Cardiac muscle cell (in vitro differentiated cells and primary cell): ENCODE measurements around the gene GMPPB. TPM values are rescaled to one million over a fixed set of nuclear protein-coding genes. Genes with fewer than 3 reads are reported as not detected.

Experiments
- DNase-seq, 2 donors: peaks; one replicate each; pipeline versions ENCODE4 v3.0.0 to v3.0.0-alpha.2; 2010 to 2017; ENCODE audit warnings: low read depth in 1 of 2, low spot score in 1 of 2
- H3K27ac ChIP-seq: fragments of 200-600 bp; sonication (generic); 2 replicates; pipeline ENCODE4 v1.5.1; 2016
- H3K27me3 ChIP-seq: fragments of 200-600 bp; sonication (generic); 2 replicates; pipeline ENCODE4 v1.6.0; 2016; ENCODE audit warnings: control low read depth
- H3K36me3 ChIP-seq: fragments of 200-600 bp; sonication (generic); 2 replicates; pipeline ENCODE4 v1.5.1; 2016; ENCODE audit warnings: control low read depth
- H3K4me1 ChIP-seq: fragments of 200-600 bp; sonication (generic); 2 replicates; pipeline ENCODE4 v1.8.1; 2017; ENCODE audit warnings: low read depth, mild to moderate bottlenecking, mixed run types
- H3K4me3 ChIP-seq: fragments of 200-600 bp; sonication (generic); 2 replicates; pipeline ENCODE4 v1.5.1; 2016; ENCODE audit warnings: mild to moderate bottlenecking
- H3K9me3 ChIP-seq: fragments of 200-600 bp; sonication (generic); 2 replicates; pipeline ENCODE4 v1.5.1; 2017; ENCODE audit warnings: low read depth, mild to moderate bottlenecking, control low read depth
- polyA plus RNA-seq: library from polyadenylated mRNA; unstranded; fragments of >200 nt; fragmentation: Nextera tagmentation; extraction: Ambion mirVana; gene quantifications from 2 replicates; pipeline ENCODE4 v1.2.1, GENCODE V29; 2016
- total RNA-seq: library from RNA; depleted of rRNA; stranded (reverse); fragments of >200 nt; gene quantifications from 2 replicates; pipeline ENCODE4 v1.2.3, GENCODE V29; 2016
- TF ChIP-seq, protein P1 (sequence below): IDR thresholded peaks from 2 replicates; pipeline ENCODE4 v1.5.1; 2012; ENCODE audit warnings: low read depth, mild to moderate bottlenecking, low read length

Gene GMPPB
- total and polyA plus RNA-seq, 2 experiments from 2014 or later, result 27.6 to 29.3 TPM

DNA sequence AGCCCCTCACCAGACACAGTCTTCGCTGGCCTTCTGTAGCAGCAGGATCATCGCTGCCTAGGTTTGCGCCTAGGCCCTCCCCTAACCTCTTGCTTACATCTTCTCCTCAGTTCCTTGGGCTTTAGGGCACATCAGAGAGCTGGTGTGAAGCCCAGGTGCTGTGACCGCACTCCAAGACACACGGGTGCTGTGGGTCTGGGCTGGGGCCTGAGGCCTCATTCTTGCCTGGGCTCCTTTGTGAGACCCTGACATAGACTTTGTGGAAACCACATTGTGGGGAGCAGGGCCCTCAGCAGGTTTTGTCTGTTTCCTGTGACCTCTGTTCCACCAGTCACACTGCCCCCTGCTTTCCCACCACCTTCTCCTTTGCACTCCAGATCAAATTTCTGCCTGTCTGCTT, 12.3 kb downstream of the GMPPB start:
- Histone ChIP-seq H3K4me3 (no peak overlapping the region), H3K9me3 (no peaks in the 10 kb centered on the region), H3K27me3 (no peaks in the 10 kb centered on the region), H3K36me3 (no peaks in the 10 kb centered on the region), H3K4me1 (no peaks in the 10 kb centered on the region), H3K27ac (no peak overlapping the region)
- TF ChIP-seq, protein P1, sequence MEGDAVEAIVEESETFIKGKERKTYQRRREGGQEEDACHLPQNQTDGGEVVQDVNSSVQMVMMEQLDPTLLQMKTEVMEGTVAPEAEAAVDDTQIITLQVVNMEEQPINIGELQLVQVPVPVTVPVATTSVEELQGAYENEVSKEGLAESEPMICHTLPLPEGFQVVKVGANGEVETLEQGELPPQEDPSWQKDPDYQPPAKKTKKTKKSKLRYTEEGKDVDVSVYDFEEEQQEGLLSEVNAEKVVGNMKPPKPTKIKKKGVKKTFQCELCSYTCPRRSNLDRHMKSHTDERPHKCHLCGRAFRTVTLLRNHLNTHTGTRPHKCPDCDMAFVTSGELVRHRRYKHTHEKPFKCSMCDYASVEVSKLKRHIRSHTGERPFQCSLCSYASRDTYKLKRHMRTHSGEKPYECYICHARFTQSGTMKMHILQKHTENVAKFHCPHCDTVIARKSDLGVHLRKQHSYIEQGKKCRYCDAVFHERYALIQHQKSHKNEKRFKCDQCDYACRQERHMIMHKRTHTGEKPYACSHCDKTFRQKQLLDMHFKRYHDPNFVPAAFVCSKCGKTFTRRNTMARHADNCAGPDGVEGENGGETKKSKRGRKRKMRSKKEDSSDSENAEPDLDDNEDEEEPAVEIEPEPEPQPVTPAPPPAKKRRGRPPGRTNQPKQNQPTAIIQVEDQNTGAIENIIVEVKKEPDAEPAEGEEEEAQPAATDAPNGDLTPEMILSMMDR, result no peak
- no peak for DNase-seq

- no peak overlapping the region for H3K4me3 ChIP-seq
- H3K27me3 ChIP-seq, result no peaks in the 10 kb centered on the region
- no peaks in the 10 kb centered on the region for H3K36me3 ChIP-seq
- no peaks in the 10 kb centered on the region for H3K9me3 ChIP-seq
- no peak for DNase-seq
- TF ChIP-seq, protein P1, result no peak
- H3K4me1 ChIP-seq, result no peaks in the 10 kb centered on the region
- H3K27ac ChIP-seq, result no peak overlapping the region
Measured at GRCh38 chr3:49709852-49710251, 13.9 kb downstream of the GMPPB start.

GRCh38 chr3:49707113-49707480, 16.7 kb downstream of the GMPPB start:
- Histone ChIP-seq H3K9me3 (no peaks in the 10 kb centered on the region), H3K36me3 (no peaks in the 10 kb centered on the region)

DNA sequence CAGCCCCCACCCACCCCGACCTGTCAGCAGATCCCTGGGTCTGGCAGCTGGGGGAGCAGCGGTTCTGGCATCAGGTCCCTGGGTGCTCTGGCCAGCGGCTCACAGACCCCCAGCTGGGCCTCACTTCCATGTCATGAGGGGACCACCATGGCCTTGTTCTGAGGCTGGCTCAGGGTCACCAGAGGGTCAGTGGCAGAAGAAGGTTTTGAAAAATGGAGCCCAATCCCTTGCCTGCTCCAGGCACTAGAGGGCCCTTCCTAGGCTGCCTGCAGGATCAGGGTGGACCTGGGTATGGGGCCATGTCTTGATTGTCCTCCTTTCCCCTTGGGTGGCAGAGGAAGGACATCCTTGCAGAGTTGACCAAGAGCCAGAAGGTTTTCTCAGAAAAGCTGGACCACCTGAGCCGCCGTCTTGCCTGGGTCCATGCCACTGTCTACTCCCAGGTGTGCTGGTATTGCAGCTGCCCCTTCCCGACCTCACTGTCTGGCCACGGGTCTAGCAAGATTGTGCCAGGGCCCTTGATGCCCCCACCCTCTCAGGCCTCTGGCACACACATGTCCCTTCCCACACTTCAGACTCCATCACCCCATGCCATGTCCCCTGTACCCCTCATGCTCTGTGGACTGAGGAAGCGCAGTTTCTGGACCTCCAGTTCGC, 17.2 kb downstream of the GMPPB start:
- no peak overlapping the region for H3K4me3 ChIP-seq

More at GRCh38 chr3:49707113-49707480, 16.7 kb downstream of the GMPPB start:
- Histone ChIP-seq H3K4me1 (no peaks in the 10 kb centered on the region), H3K4me3 (no peak overlapping the region), H3K27me3 (no peaks in the 10 kb centered on the region), H3K27ac (no peak overlapping the region)
- TF ChIP-seq, protein P1, result no peak
- no peak for DNase-seq

DNA sequence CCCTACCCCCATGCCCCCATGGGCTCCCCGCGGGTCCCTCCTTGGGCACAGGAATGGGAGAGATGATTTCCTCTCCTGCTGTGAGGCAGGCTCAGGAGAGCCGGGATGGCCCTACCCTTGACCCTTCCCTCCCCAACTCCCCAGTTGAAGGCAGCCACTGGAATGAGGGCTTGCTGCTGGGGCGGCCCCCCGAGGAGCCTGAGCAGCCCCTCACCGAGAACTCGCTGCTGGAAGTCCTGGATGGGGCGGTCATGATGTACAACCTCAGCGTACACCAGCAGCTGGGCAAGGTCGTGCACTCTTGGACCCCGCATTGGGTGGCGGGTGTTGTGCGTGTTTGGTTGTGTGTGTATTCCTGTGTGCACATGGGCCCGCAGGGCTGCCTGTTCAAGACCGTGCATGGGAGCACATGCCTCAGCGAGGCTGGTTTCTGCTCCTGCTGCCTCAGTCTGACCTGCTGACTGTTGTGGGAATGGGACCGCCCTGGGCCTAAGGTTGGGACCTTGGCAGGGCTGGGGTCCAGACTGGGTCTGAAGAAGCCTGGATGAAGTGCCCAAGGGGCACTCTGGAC, 18.3 kb downstream of the GMPPB start:
- Histone ChIP-seq H3K4me1 (no peaks in the 10 kb centered on the region), H3K27me3 (no peaks in the 10 kb centered on the region), H3K36me3 (no peaks in the 10 kb centered on the region), H3K27ac (no peak overlapping the region), H3K9me3 (no peaks in the 10 kb centered on the region), H3K4me3 (no peak overlapping the region)
- TF ChIP-seq, protein P1, result no peak
- no peak for DNase-seq

More for the DNA sequence above, 17.2 kb downstream of the GMPPB start:
- H3K36me3 ChIP-seq, result no peaks in the 10 kb centered on the region
- no peaks in the 10 kb centered on the region for H3K4me1 ChIP-seq
- TF ChIP-seq, protein P1, result no peak
- no peaks in the 10 kb centered on the region for H3K27me3 ChIP-seq
- no peaks in the 10 kb centered on the region for H3K9me3 ChIP-seq
- DNase-seq, result no peak
- H3K27ac ChIP-seq, result no peak overlapping the region
